ENCODE results near the gene ARRDC5.
"Not testable (repeated sequence)": the region's sequence is repeated elsewhere in the genome, so short reads cannot be mapped to it uniquely, and the experiment has no call there.

ARRDC5 gene

GRCh38 chr19:4884993-4885392, 17.7 kb downstream of the ARRDC5 start:
- not testable (repeated sequence) for H3K27me3 ChIP-seq (ENCODE audit: control insufficient read depth in 1 of 2, insufficient read depth in 1 of 2, low read length in 2 of 2); H2BK15ac ChIP-seq (ENCODE audit: low read depth, poor library complexity, severe bottlenecking); DNase-seq; H3K4ac ChIP-seq (ENCODE audit: low read depth in 1 of 2, low read length in 2 of 2); H2BK12ac ChIP-seq (ENCODE audit: low read length in 2 of 2); H3K23ac ChIP-seq (ENCODE audit: low read length in 2 of 2); H2AK5ac ChIP-seq (ENCODE audit: low read length, severe bottlenecking); H3K27ac ChIP-seq (ENCODE audit: low read length, poor library complexity, severe bottlenecking); H3K4me1 ChIP-seq (ENCODE audit: control insufficient read depth, insufficient read depth, low read depth, low read length); H3K79me1 ChIP-seq (replicated peaks; ENCODE audit: low read length, poor library complexity, severe bottlenecking); H2AFZ ChIP-seq (ENCODE audit: low read depth, low read length); H3K4me2 ChIP-seq (ENCODE audit: low read length, poor library complexity, severe bottlenecking); H2BK5ac ChIP-seq (ENCODE audit: low read depth, low read length, poor library complexity, severe bottlenecking); H3K4me3 ChIP-seq (ENCODE audit: insufficient read depth in 1 of 2, low read depth in 1 of 2, low read length in 2 of 2); H4K91ac ChIP-seq (ENCODE audit: low read length); H3K36me3 ChIP-seq (ENCODE audit: control insufficient read depth in 1 of 2, insufficient read depth in 2 of 2, low read depth in 1 of 2, low read length in 2 of 2); H3K18ac ChIP-seq (ENCODE audit: low read depth in 1 of 2, low read length in 2 of 2); H3K9ac ChIP-seq (ENCODE audit: low read length); H3K9me3 ChIP-seq (ENCODE audit: control insufficient read depth, low read length); H4K8ac ChIP-seq (ENCODE audit: low read length); H3K14ac ChIP-seq (ENCODE audit: low read length in 2 of 2); H2BK120ac ChIP-seq (ENCODE audit: low read depth, low read length)
- WGBS = no CpG with 5 or more reads among the region's 6 CpGs

DNA sequence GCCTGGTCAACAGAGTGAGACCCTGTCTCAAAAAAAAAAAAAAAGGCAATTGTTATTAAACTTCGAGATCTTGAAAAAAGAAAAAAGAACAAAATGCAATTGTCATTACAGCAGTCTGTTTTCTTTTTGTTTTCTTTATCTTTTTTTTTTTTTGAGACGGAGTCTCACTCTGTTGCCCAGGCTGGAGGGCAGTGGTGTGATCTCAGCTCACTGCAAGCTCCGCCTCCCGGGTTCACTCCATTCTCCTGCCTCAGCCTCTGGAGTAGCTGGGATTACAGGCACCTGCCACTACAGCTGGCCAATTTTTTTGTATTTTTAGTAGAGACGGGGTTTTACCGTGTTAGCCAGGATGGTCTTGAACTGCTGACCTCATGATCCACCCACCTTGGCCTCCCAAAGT, 19.8 kb downstream of the ARRDC5 start:
- not testable (repeated sequence) for H2AK5ac ChIP-seq (ENCODE audit: low read length, severe bottlenecking); H2BK12ac ChIP-seq (ENCODE audit: low read length in 2 of 2); H2AFZ ChIP-seq (ENCODE audit: low read depth, low read length); H2BK120ac ChIP-seq (ENCODE audit: low read depth, low read length); H3K27me3 ChIP-seq (ENCODE audit: control insufficient read depth in 1 of 2, insufficient read depth in 1 of 2, low read length in 2 of 2); H3K36me3 ChIP-seq (ENCODE audit: control insufficient read depth in 1 of 2, insufficient read depth in 2 of 2, low read depth in 1 of 2, low read length in 2 of 2); H3K27ac ChIP-seq (ENCODE audit: low read length, poor library complexity, severe bottlenecking); H3K4ac ChIP-seq (ENCODE audit: low read depth in 1 of 2, low read length in 2 of 2); H3K9ac ChIP-seq (ENCODE audit: low read length); DNase-seq; H4K91ac ChIP-seq (ENCODE audit: low read length); H4K8ac ChIP-seq (ENCODE audit: low read length); H3K23ac ChIP-seq (ENCODE audit: low read length in 2 of 2); H3K14ac ChIP-seq (ENCODE audit: low read length in 2 of 2); H3K4me3 ChIP-seq (ENCODE audit: insufficient read depth in 1 of 2, low read depth in 1 of 2, low read length in 2 of 2); H3K79me1 ChIP-seq (replicated peaks; ENCODE audit: low read length, poor library complexity, severe bottlenecking); H3K18ac ChIP-seq (ENCODE audit: low read depth in 1 of 2, low read length in 2 of 2); H3K9me3 ChIP-seq (ENCODE audit: control insufficient read depth, low read length); H3K4me2 ChIP-seq (ENCODE audit: low read length, poor library complexity, severe bottlenecking); H2BK15ac ChIP-seq (ENCODE audit: low read depth, poor library complexity, severe bottlenecking); H2BK5ac ChIP-seq (ENCODE audit: low read depth, low read length, poor library complexity, severe bottlenecking)
- 96% methylated on average over 5 of the region's 6 CpGs for WGBS
- H3K4me1 ChIP-seq (ENCODE audit: control insufficient read depth, insufficient read depth, low read depth, low read length) = peaks cover 12% of the 10 kb centered on the region

- WGBS = 90% methylated on average over 11 of the region's 11 CpGs
- Histone ChIP-seq H3K4ac (ENCODE audit: low read depth in 1 of 2, low read length in 2 of 2) (no peak overlapping the region), H3K27ac (ENCODE audit: low read length, poor library complexity, severe bottlenecking) (peak overlapping the region; percentile 17), H2AFZ (ENCODE audit: low read depth, low read length) (no peak overlapping the region), H2AK5ac (ENCODE audit: low read length, severe bottlenecking) (peak overlapping the region; percentile 21), H3K18ac (ENCODE audit: low read depth in 1 of 2, low read length in 2 of 2) (no peak overlapping the region), H3K9ac (ENCODE audit: low read length) (no peak overlapping the region), H4K8ac (ENCODE audit: low read length) (no peak overlapping the region), H2BK15ac (ENCODE audit: low read depth, poor library complexity, severe bottlenecking) (no peak overlapping the region), H3K79me1 (replicated peaks; ENCODE audit: low read length, poor library complexity, severe bottlenecking) (no peaks in the 10 kb centered on the region), H3K23ac (ENCODE audit: low read length in 2 of 2) (no peak overlapping the region), H3K4me3 (ENCODE audit: insufficient read depth in 1 of 2, low read depth in 1 of 2, low read length in 2 of 2) (no peak overlapping the region), H3K4me1 (ENCODE audit: control insufficient read depth, insufficient read depth, low read depth, low read length) (peaks cover 17% of the 10 kb centered on the region), H2BK120ac (ENCODE audit: low read depth, low read length) (no peak overlapping the region), H2BK5ac (ENCODE audit: low read depth, low read length, poor library complexity, severe bottlenecking) (no peak overlapping the region), H4K91ac (ENCODE audit: low read length) (no peak overlapping the region), H3K9me3 (ENCODE audit: control insufficient read depth, low read length) (no peaks in the 10 kb centered on the region), H3K36me3 (ENCODE audit: control insufficient read depth in 1 of 2, insufficient read depth in 2 of 2, low read depth in 1 of 2, low read length in 2 of 2) (no peaks in the 10 kb centered on the region), H3K27me3 (ENCODE audit: control insufficient read depth in 1 of 2, insufficient read depth in 1 of 2, low read length in 2 of 2) (no peaks in the 10 kb centered on the region), H2BK12ac (ENCODE audit: low read length in 2 of 2) (no peak overlapping the region), H3K4me2 (ENCODE audit: low read length, poor library complexity, severe bottlenecking) (no peak overlapping the region), H3K14ac (ENCODE audit: low read length in 2 of 2) (no peak overlapping the region)
- no peak for DNase-seq
Observed at GRCh38 chr19:4879041-4879440, 23.7 kb downstream of the ARRDC5 start.

DNA sequence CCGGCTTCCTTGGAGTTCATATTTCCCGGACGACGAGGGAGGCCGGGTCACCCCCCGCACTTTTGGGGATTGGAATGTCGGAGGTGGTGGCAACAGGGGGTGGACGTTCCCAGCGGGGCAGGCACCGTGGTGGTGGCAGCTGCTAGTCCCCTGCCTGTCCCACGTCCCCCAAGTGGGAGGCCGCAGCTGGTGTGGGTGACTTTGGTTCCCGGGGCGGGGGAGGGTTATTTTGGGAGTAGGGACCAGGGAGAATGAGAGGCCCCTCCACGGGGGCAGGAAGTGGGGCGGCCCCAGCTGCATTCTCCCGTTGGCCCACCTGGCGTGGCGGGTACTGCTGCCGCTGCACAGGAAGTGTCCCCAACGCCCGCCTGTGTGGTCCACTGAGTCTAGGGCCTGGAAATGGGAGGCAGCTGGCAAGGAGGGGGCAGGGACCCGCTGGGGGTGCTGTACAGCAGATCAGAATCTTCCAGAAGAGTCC, 24.2 kb downstream of the ARRDC5 start:
- WGBS = 74% methylated on average over 23 of the region's 23 CpGs
- no peaks in the 10 kb centered on the region for H3K27me3 ChIP-seq (ENCODE audit: control insufficient read depth in 1 of 2, insufficient read depth in 1 of 2, low read length in 2 of 2)
- no peak overlapping the region for H2BK120ac ChIP-seq (ENCODE audit: low read depth, low read length)

More for the DNA sequence above, 24.2 kb downstream of the ARRDC5 start:
- Histone ChIP-seq H3K4me2 (ENCODE audit: low read length, poor library complexity, severe bottlenecking) (peak overlapping the region; percentile 27), H3K4me1 (ENCODE audit: control insufficient read depth, insufficient read depth, low read depth, low read length) (peaks cover 17% of the 10 kb centered on the region), H3K27ac (ENCODE audit: low read length, poor library complexity, severe bottlenecking) (peak overlapping the region; percentile 17), H4K8ac (ENCODE audit: low read length) (no peak overlapping the region), H3K4ac (ENCODE audit: low read depth in 1 of 2, low read length in 2 of 2) (no peak overlapping the region), H3K14ac (ENCODE audit: low read length in 2 of 2) (no peak overlapping the region), H3K18ac (ENCODE audit: low read depth in 1 of 2, low read length in 2 of 2) (no peak overlapping the region), H2BK5ac (ENCODE audit: low read depth, low read length, poor library complexity, severe bottlenecking) (peak overlapping the region; percentile 8), H3K9me3 (ENCODE audit: control insufficient read depth, low read length) (no peaks in the 10 kb centered on the region), H3K79me1 (replicated peaks; ENCODE audit: low read length, poor library complexity, severe bottlenecking) (no peaks in the 10 kb centered on the region), H3K23ac (ENCODE audit: low read length in 2 of 2) (no peak overlapping the region), H2BK15ac (ENCODE audit: low read depth, poor library complexity, severe bottlenecking) (peak overlapping the region; percentile 36), H4K91ac (ENCODE audit: low read length) (no peak overlapping the region), H2AFZ (ENCODE audit: low read depth, low read length) (no peak overlapping the region), H3K4me3 (ENCODE audit: insufficient read depth in 1 of 2, low read depth in 1 of 2, low read length in 2 of 2) (no peak overlapping the region), H3K9ac (ENCODE audit: low read length) (no peak overlapping the region), H2BK12ac (ENCODE audit: low read length in 2 of 2) (peak overlapping the region in 1 of 2 experiments; percentile 6), H3K36me3 (ENCODE audit: control insufficient read depth in 1 of 2, insufficient read depth in 2 of 2, low read depth in 1 of 2, low read length in 2 of 2) (no peaks in the 10 kb centered on the region), H2AK5ac (ENCODE audit: low read length, severe bottlenecking) (peak overlapping the region; percentile 21)
- no peak for DNase-seq
